ENCODE results near the gene RIPOR1.

RIPOR1 gene

GRCh38 chr16:67547423-67548264 lies 19.0 kb downstream of the RIPOR1 start:
- ATAC-seq: no peak
- TF ChIP-seq ZNF565 (CRISPR knock-in tag; conservative IDR thresholded peaks at IDR 0.05; ENCODE audit: low read depth) (no peak), TSHZ2 (CRISPR knock-in tag; IDR thresholded peaks at IDR 0.05) (no peak), OSR1 (CRISPR knock-in tag; IDR thresholded peaks at IDR 0.05) (no peak), CSRNP3 (CRISPR knock-in tag; IDR thresholded peaks at IDR 0.05) (no peak), POU6F1 (CRISPR knock-in tag; IDR thresholded peaks at IDR 0.05; ENCODE audit: borderline replicate concordance, low read depth) (no peak), SNAI2 (CRISPR knock-in tag; IDR thresholded peaks at IDR 0.05) (no peak), ISL1 (CRISPR knock-in tag; IDR thresholded peaks at IDR 0.05) (no peak), BACH2 (CRISPR knock-in tag; IDR thresholded peaks at IDR 0.05; ENCODE audit: borderline replicate concordance) (no peak), CSDC2 (CRISPR knock-in tag; IDR thresholded peaks at IDR 0.05) (no peak), ARNTL (CRISPR knock-in tag; IDR thresholded peaks at IDR 0.05; ENCODE audit: borderline replicate concordance, low read depth) (no peak)
- TF ChIP-seq, protein P1, sequence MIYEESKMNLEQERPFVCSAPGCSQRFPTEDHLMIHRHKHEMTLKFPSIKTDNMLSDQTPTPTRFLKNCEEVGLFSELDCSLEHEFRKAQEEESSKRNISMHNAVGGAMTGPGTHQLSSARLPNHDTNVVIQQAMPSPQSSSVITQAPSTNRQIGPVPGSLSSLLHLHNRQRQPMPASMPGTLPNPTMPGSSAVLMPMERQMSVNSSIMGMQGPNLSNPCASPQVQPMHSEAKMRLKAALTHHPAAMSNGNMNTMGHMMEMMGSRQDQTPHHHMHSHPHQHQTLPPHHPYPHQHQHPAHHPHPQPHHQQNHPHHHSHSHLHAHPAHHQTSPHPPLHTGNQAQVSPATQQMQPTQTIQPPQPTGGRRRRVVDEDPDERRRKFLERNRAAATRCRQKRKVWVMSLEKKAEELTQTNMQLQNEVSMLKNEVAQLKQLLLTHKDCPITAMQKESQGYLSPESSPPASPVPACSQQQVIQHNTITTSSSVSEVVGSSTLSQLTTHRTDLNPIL (CRISPR knock-in tag; IDR thresholded peaks at IDR 0.05; ENCODE audit: low read depth): no peak
- TF ChIP-seq, protein P2, sequence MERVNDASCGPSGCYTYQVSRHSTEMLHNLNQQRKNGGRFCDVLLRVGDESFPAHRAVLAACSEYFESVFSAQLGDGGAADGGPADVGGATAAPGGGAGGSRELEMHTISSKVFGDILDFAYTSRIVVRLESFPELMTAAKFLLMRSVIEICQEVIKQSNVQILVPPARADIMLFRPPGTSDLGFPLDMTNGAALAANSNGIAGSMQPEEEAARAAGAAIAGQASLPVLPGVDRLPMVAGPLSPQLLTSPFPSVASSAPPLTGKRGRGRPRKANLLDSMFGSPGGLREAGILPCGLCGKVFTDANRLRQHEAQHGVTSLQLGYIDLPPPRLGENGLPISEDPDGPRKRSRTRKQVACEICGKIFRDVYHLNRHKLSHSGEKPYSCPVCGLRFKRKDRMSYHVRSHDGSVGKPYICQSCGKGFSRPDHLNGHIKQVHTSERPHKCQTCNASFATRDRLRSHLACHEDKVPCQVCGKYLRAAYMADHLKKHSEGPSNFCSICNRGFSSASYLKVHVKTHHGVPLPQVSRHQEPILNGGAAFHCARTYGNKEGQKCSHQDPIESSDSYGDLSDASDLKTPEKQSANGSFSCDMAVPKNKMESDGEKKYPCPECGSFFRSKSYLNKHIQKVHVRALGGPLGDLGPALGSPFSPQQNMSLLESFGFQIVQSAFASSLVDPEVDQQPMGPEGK (CRISPR knock-in tag; IDR thresholded peaks at IDR 0.05; ENCODE audit: borderline replicate concordance): no peak

- ATAC-seq: no peak
- no peak for TF ChIP-seq PPARA (CRISPR knock-in tag; IDR thresholded peaks at IDR 0.05; ENCODE audit: borderline replicate concordance)
- no peak for TF ChIP-seq ZFP30 (CRISPR knock-in tag; IDR thresholded peaks at IDR 0.05)
Measured at GRCh38 chr16:67548265-67549126, 19.9 kb downstream of the RIPOR1 start.

DNA sequence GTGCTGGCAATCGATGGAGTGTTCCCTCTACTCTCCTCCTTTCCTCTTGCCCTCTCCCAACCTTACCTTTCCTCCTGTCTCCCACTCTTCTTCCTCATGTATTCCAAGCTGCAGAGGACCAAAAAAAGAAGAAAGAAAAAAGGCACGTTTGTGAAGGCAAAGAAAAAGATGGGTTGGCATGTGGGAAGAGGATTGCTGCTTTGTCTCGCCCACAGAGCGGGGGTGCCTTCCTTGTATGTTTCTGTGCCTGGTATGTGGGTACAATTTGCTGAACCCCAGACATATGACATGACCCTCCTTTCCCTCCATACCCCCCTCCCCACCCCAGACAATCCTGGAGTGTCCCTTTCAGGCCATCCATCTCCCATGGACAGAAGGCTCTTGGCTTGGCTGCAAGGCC lies 20.6 kb downstream of the RIPOR1 start:
- no peak for ATAC-seq
- no peak for TF ChIP-seq ESRRG (CRISPR knock-in tag; IDR thresholded peaks at IDR 0.05)
- TF ChIP-seq POU6F1 (CRISPR knock-in tag; IDR thresholded peaks at IDR 0.05; ENCODE audit: borderline replicate concordance, low read depth): no peak
- TF ChIP-seq GLIS3 (CRISPR knock-in tag; IDR thresholded peaks at IDR 0.05): no peak
- TF ChIP-seq ARNTL (CRISPR knock-in tag; IDR thresholded peaks at IDR 0.05; ENCODE audit: borderline replicate concordance, low read depth): no peak
- TF ChIP-seq ZNF565 (CRISPR knock-in tag; conservative IDR thresholded peaks at IDR 0.05; ENCODE audit: low read depth): no peak
- no peak for TF ChIP-seq ZNF70 (CRISPR knock-in tag; IDR thresholded peaks at IDR 0.05)
- TF ChIP-seq ZFP30 (CRISPR knock-in tag; IDR thresholded peaks at IDR 0.05): no peak
- TF ChIP-seq, protein P1 (CRISPR knock-in tag; IDR thresholded peaks at IDR 0.05; ENCODE audit: low read depth): no peak
- TF ChIP-seq ZFP3 (CRISPR knock-in tag; IDR thresholded peaks at IDR 0.05): no peak

Data from SK-N-SH treated with all-trans-retinoic acid at 6 μM for 48 hours (cell line).